Naive thymus-derived CD4-positive, alpha-beta T cell (primary cell): Measurements from ENCODE around the gene KLHL6. TPM values are rescaled to one million over a fixed set of nuclear protein-coding genes. Genes with fewer than 3 reads are reported as not detected.

Source experiments
- polyA plus RNA-seq, 2 donors: library from polyadenylated mRNA; unstranded; fragments of 300-500 nt; fragmentation: Illumina TruSeq; gene quantifications; one replicate each; pipeline ENCODE4 v1.2.3, GENCODE V29; 2021
- total RNA-seq, 6 experiments: library from RNA in 5 of 6; stranded (reverse) in 5 of 6; gene quantifications; 1 replicate in 5 of 6; 2 replicates in 1 of 6; pipeline ENCODE4 v1.2.3 and lab custom pipeline; 2021 to 2026

Gene KLHL6
- total and polyA plus RNA-seq, 7 experiments from 2014 or later, result 25.8 to 72.9 (median 38.7) TPM

Other genes with a start within 250 kb of the KLHL6 start
- 1 to 10 TPM in 2 of 5 experiments, under 1 TPM in 3; 0.27 to 4.3 (median 0.67) TPM for gene MCF2L2, start 127.1 kb downstream of the KLHL6 start, total RNA-seq
- under 1 TPM in 1 of 2 donors, not detected in 1; 0.15 TPM for gene MCF2L2, start 127.1 kb downstream of the KLHL6 start, polyA plus RNA-seq
- gene KLHL24, start 79.9 kb upstream of the KLHL6 start, total RNA-seq, result 100 to 1,000 TPM in 4 of 5 experiments, 10 to 100 TPM in 1; 25.3 to 161 (median 129) TPM
- 10 to 100 TPM; 57.8 to 59.6 TPM for gene KLHL24, start 79.9 kb upstream of the KLHL6 start, polyA plus RNA-seq
- 10 to 100 TPM; 20.6 to 61.4 (median 21.9) TPM for gene YEATS2, start 142.1 kb upstream of the KLHL6 start, total RNA-seq
- 1 to 10 TPM; 5.5 to 7.7 TPM for gene YEATS2, start 142.1 kb upstream of the KLHL6 start, polyA plus RNA-seq